ENCODE data around the gene TMPRSS11A.

The TMPRSS11A gene

GRCh38 chr4:67883458-67883857 lies 79.8 kb downstream of the TMPRSS11A start:
- H3K4me3 ChIP-seq (ENCODE audit: low read depth, low read length), result no peak overlapping the region
- TF ChIP-seq, protein P1, sequence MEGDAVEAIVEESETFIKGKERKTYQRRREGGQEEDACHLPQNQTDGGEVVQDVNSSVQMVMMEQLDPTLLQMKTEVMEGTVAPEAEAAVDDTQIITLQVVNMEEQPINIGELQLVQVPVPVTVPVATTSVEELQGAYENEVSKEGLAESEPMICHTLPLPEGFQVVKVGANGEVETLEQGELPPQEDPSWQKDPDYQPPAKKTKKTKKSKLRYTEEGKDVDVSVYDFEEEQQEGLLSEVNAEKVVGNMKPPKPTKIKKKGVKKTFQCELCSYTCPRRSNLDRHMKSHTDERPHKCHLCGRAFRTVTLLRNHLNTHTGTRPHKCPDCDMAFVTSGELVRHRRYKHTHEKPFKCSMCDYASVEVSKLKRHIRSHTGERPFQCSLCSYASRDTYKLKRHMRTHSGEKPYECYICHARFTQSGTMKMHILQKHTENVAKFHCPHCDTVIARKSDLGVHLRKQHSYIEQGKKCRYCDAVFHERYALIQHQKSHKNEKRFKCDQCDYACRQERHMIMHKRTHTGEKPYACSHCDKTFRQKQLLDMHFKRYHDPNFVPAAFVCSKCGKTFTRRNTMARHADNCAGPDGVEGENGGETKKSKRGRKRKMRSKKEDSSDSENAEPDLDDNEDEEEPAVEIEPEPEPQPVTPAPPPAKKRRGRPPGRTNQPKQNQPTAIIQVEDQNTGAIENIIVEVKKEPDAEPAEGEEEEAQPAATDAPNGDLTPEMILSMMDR (IDR thresholded peaks at IDR 0.05; ENCODE audit: control insufficient read depth, extremely low read depth, insufficient read depth), result no peak
- DNase-seq (ENCODE audit: low read depth), result no peak

DNA sequence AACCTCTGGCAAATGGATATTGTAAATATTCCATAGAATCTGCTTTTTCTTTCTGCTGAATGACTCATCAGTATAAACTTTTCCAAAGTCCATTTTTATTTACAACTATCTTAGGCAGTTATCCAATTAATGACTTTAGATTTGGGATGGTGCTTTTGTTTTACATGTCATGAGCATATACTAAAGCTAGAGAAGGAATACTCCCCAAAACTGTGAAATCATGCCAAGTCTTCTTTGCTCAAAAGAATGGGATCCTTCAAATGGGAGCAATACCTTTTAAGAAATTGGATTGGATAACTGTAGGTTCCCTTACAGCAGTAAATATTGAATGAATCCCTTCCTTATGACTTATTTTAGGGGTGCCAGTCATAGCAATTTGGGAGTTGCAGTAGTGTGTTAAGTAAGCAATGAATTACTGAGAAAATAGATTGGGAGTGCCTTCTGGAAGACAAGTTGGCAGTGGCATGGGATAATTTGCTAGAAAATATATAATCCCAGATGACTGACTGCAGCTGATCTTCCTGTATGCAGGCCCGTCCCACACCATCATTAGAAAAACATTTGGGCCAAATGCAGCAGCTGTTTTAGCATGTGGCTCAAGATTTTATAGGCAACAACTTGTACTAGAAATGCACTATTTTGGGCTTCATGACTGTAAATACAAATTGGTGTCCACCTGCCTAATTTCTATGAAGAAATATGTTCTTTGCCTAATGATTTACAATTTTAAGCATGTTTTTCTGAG lies 82.3 kb downstream of the TMPRSS11A start:
- DNase-seq (ENCODE audit: low read depth), result no peak
- H3K4me3 ChIP-seq (ENCODE audit: low read depth, low read length), result no peak overlapping the region
- TF ChIP-seq, protein P1 (IDR thresholded peaks at IDR 0.05; ENCODE audit: control insufficient read depth, extremely low read depth, insufficient read depth), result no peak

- TF ChIP-seq, protein P1 (IDR thresholded peaks at IDR 0.05; ENCODE audit: control insufficient read depth, extremely low read depth, insufficient read depth), result no peak
- DNase-seq (ENCODE audit: low read depth), result no peak
Measured at GRCh38 chr4:67879486-67879885, 83.8 kb downstream of the TMPRSS11A start.

DNA sequence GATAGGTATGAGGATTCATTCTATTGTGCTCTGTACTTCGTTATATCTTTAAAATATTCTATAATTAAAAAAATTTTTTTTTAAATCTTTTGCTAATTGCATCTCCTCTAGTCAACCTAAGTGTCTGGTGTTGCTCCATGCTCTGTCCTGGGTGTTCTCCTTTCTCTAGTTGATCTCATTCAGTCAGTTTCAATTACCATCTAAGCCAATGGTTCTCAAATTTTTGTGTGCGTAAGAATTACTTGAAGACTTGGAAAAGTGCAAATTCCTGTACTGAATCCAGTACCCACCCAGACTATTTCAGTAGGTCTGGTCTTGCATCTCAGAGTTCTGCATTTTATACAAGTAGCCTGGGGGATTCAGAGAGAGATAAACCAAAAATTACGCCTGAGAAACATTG lies 86.2 kb downstream of the TMPRSS11A start:
- H3K4me3 ChIP-seq (ENCODE audit: low read depth, low read length), result no peak overlapping the region
- DNase-seq (ENCODE audit: low read depth), result no peak
- TF ChIP-seq, protein P1 (IDR thresholded peaks at IDR 0.05; ENCODE audit: control insufficient read depth, extremely low read depth, insufficient read depth), result no peak

More at GRCh38 chr4:67879486-67879885, 83.8 kb downstream of the TMPRSS11A start:
- H3K4me3 ChIP-seq (ENCODE audit: low read depth, low read length), result no peak overlapping the region

GRCh38 chr4:67874986-67875385 lies 88.3 kb downstream of the TMPRSS11A start:
- TF ChIP-seq, protein P1 (IDR thresholded peaks at IDR 0.05; ENCODE audit: control insufficient read depth, extremely low read depth, insufficient read depth), result no peak

GRCh38 chr4:67873116-67873515 lies 90.2 kb downstream of the TMPRSS11A start:
- DNase-seq (ENCODE audit: low read depth), result no peak
- TF ChIP-seq, protein P1 (IDR thresholded peaks at IDR 0.05; ENCODE audit: control insufficient read depth, extremely low read depth, insufficient read depth), result no peak
- H3K4me3 ChIP-seq (ENCODE audit: low read depth, low read length), result no peak overlapping the region

More at GRCh38 chr4:67874986-67875385, 88.3 kb downstream of the TMPRSS11A start:
- no peak for DNase-seq (ENCODE audit: low read depth)
- no peak overlapping the region for H3K4me3 ChIP-seq (ENCODE audit: low read depth, low read length)

- TF ChIP-seq, protein P1 (IDR thresholded peaks at IDR 0.05; ENCODE audit: control insufficient read depth, extremely low read depth, insufficient read depth), result peak; percentile 67
- no peak overlapping the region for H3K4me3 ChIP-seq (ENCODE audit: low read depth, low read length)
- DNase-seq (ENCODE audit: low read depth), result peak; percentile 31
Measured at GRCh38 chr4:67871867-67872266, 91.4 kb downstream of the TMPRSS11A start.
